H4 (cell line): ENCODE data around the gene MLYCD. TPM values are rescaled to one million over a fixed set of nuclear protein-coding genes. Genes with fewer than 3 reads are reported as not detected.

ENCODE experiments used
- DNase-seq: peaks from one replicate; pipeline ENCODE4 v3.0.0-alpha.2; 2015; ENCODE audit warnings: low spot score
- total RNA-seq: library from RNA; depleted of rRNA; stranded (reverse); fragments of >200 nt; shearing (Covaris generic); gene quantifications from 2 replicates; pipeline ENCODE4 v1.2.3, GENCODE V29; 2014; rRNA removed

MLYCD gene
- total RNA-seq, 1 experiment from 2014 or later: 1.7 TPM

GRCh38 chr16:83968891-83969649 lies 70.2 kb downstream of the MLYCD start:
- no peak for DNase-seq

DNA sequence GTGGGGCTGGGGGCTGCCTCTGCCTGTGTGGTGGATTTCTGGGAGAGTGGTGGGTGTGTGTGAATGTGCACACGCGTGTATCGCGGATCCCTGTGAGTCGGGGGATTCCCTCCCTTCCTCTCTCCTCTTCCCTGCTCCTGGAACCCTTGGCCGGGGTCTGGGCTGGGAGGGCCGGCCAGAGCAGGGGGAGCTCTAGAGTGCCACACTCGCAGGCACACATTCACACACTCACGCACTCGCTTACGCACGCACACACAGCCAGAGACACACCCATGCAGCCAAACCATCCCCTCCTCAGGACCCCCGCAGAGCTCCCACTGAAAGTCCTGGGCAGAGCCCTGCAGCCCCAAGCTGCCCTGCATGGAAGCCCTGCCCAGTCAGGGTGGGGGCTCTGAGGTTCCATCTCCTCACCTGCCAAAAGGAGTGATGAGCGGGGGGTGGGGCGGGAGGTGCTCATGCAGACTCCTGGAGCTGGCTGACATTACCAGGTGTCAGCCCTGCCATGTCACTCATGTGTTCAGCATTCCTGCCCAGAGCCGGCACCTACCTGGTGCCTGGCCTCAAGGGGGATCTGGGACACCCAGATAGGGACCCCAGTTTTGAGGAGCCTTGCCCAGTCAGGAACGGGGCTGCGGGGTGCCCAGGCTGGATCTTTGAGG lies 71.0 kb downstream of the MLYCD start:
- no peak for DNase-seq

DNA sequence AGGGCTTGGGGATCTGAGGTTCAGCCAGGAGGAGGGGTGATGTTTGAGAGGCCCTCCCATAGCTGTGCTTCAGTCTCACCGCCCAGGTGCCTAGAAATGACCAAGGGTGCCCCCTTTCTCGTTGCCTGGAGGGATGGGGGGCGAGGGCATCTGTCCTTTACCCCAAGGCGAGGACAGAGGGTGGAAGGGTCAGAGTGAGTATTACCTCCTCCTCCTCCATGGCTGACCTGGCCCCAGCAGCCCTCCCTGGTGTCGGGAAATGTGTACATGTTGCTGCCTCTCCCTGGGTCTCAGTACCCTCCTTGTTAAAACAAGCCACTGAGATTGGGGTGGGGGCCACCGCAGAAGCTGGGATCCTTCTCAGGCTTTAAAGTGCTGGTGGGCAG lies 71.5 kb downstream of the MLYCD start:
- DNase-seq: no peak

DNA sequence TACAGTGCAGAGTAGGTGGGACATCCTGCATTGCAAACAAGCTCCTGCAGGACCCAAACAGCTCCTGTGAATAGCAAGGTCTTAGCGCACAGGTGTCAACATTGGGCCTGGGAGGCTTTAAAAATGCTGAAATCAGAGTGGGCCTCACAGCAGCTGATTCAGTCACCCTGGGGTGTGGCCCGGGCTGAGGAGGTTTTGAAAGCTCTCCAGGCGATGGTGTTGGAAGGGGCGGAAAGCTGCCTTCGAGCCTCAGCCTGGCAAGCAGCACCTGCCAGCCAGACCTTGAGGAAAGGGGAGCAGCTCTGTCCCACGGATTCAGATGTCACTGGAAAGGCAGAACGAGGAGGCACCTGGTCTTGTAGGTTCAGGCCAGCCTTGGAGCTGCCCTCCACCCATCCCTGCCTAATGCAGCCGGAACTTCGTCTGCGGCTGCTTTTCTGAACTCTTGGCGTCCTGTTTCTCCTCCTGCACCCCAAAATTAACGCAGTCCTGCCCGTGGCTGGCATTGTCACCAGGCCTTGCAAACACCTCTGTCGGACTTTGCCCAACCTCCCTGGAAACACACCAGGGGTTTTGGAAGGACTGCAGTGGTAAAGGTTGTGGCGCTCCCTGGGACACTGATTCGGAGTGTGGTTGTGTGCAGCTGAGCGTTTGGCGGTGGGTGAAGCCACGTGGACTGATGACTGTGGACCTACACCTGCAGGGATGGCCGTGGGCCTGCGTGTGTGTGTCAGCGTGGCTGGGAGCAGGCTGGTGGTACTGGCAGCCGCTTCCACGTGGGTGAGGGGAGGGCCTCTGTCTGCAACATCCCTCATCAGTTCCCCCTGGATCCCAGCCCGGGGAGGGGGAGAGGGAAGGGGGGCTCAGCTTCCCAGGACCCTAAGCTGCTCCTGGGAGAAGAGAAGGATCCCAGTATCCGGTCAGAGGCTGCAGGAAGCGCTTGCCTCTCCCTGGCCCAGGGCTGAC lies 72.5 kb downstream of the MLYCD start:
- no peak for DNase-seq

DNA sequence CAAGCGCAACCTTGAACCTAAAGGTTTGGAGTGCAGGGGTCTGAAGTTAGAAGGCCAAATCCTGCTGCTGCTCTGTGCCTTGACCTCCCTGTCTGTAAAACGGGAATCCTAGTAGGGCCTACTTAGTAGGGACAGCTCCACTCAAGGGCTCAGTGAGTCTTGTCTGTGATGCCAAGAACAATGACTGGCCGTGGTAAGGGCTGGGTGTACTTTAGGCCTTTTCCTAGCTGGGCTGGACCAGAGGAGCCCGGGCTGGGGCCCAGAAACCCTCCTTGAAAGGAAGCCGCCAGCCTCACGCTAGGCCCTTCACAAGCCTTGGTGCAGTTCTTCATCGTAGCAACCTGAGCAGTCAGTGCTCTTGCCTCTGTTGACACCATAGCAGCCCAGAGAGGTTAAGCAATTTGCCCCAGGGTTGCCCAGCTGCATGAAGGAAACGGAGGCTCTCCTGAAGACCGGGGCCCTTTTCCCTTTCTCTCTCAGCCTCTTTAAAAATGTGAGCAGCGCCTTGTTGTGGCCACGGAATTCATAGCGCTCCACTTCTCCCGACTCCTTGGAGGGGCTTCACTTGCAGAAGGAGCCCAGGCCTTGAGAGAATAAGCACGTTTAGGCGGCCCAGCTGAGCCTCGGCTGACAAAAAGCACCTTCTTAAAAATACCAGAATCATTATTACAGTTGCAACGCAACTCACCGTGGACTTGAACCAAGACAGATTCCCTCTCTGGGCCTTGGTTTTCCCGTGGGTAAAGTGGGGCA lies 73.5 kb downstream of the MLYCD start:
- DNase-seq: no peak

DNA sequence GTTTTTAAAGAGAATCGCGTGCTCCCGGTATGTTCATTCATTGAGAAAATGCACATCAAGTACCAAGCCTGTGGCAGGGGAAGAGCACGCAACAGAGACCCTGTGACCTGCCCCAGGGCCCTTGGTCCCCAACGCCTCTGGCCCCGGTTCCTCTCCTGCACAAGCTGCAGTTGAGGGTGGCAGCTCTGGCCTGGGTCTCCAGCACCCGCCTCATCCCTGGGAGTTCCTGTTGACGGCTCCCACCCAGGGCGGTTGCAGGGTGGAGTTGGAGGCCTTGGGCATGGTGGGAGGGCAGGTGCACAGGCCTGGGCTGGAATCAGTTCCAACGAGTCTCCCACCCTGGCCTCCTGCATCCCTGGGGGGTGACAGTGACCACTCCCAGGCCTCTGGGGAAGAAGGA lies 74.2 kb downstream of the MLYCD start:
- DNase-seq: no peak

DNA sequence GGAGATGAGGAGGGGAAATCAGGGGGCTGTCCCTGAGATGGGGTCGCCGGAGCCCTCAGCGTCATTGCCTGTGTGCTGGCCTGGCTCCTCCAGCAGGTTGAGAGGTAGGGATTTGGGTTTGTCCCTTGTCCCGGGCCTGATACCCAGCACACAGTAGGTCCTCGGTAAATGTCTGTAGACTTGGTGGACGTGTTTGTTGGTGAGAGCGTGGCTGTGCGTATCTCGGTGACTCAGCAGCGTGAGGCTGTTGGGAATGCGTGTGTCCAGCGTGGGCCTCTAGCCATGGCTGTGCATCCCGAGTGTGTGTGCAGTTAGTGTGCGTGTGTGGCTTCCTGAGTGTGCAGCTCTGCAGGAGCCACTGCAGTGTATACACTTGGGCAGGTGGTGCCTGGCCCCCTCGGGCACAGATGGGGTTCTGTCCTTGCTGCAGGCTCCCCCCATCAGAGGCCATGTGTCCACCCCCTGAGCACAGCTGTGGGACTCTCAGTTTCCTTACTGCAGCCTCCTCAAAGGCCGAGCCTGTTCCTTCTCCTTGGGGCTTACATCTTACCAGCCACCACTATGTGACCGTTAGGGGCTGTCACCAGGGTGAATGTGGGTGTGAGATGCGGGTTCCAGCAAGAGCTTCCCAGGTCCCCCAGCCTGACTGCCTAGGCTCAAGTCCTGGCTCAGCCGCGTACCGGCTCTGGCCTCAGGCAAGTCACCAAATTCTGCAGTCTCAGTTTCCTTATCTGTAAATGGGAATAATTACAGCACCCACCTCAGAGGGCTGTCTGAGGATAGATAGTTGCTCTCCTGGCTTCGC lies 74.9 kb downstream of the MLYCD start:
- DNase-seq: no peak

- no peak for DNase-seq
These were observed 75.6 kb downstream of the MLYCD start for GRCh38 chr16:83974475-83974874.

GRCh38 chr16:83975590-83976260 lies 76.8 kb downstream of the MLYCD start:
- DNase-seq: no peak

Other genes starting within 250 kb of the MLYCD start
- 25.5 and 30.7 TPM in 2 replicates for gene HSBP1, start 91.1 kb upstream of the MLYCD start, total RNA-seq
- gene OSGIN1, start 54.1 kb downstream of the MLYCD start, total RNA-seq: 26.1 and 27.3 TPM in 2 replicates
- 0.37 and 0.52 TPM in 2 replicates for gene NECAB2, start 69.1 kb downstream of the MLYCD start, total RNA-seq
- gene SLC38A8, start 143.7 kb downstream of the MLYCD start, total RNA-seq: not detected in 2 replicates
- 56.3 and 77.9 TPM in 2 replicates for gene MBTPS1, start 217.8 kb downstream of the MLYCD start, total RNA-seq
- 39.7 and 44.7 TPM in 2 replicates for gene HSDL1, start 246.1 kb downstream of the MLYCD start, total RNA-seq
- 0.29 TPM in 1 of 2 replicates, not detected in the other for gene DNAAF1, start 246.2 kb downstream of the MLYCD start, total RNA-seq